HG02885 (cell line): Measurements from ENCODE around the gene CTNNA2.

ENCODE experiments used
- ATAC-seq: cut with Tn5 transposase; IDR thresholded peaks from one replicate; pipeline ENCODE4 v1.9.1; 2021; ENCODE audit warnings: mild to moderate bottlenecking; ENCODE audit not compliant: unreplicated experiment, poor library complexity

CTNNA2 gene

GRCh38 chr2:79780781-79781180, 267.9 kb downstream of the CTNNA2 start:
- no peak for ATAC-seq

GRCh38 chr2:79782576-79783452, 270.0 kb downstream of the CTNNA2 start:
- no peak for ATAC-seq

- no peak for ATAC-seq
Measured at GRCh38 chr2:79788952-79789651, 276.3 kb downstream of the CTNNA2 start.

GRCh38 chr2:79789811-79790210, 277.0 kb downstream of the CTNNA2 start:
- no peak for ATAC-seq

GRCh38 chr2:79792090-79792489, 279.2 kb downstream of the CTNNA2 start:
- ATAC-seq, result no peak

- no peak for ATAC-seq
Measured at GRCh38 chr2:79793006-79793405, 280.2 kb downstream of the CTNNA2 start.

- ATAC-seq, result no peak
Measured at GRCh38 chr2:79796641-79797040, 283.8 kb downstream of the CTNNA2 start.

GRCh38 chr2:79798776-79799175, 285.9 kb downstream of the CTNNA2 start:
- ATAC-seq, result no peak

GRCh38 chr2:79799729-79800128, 286.9 kb downstream of the CTNNA2 start:
- no peak for ATAC-seq

- no peak for ATAC-seq
Measured at GRCh38 chr2:79801082-79801481, 288.2 kb downstream of the CTNNA2 start.

GRCh38 chr2:79817288-79817687, 304.4 kb downstream of the CTNNA2 start:
- no peak for ATAC-seq

GRCh38 chr2:79820281-79820680, 307.4 kb downstream of the CTNNA2 start:
- ATAC-seq, result no peak

- ATAC-seq, result no peak
Measured at GRCh38 chr2:79822136-79822535, 309.3 kb downstream of the CTNNA2 start.

- no peak for ATAC-seq
Measured at GRCh38 chr2:79824086-79824786, 311.4 kb downstream of the CTNNA2 start.

GRCh38 chr2:79827881-79828280, 315.0 kb downstream of the CTNNA2 start:
- no peak for ATAC-seq

- no peak for ATAC-seq
Measured at GRCh38 chr2:79830501-79830900, 317.6 kb downstream of the CTNNA2 start.

- no peak for ATAC-seq
Measured at GRCh38 chr2:79831961-79832360, 319.1 kb downstream of the CTNNA2 start.

GRCh38 chr2:79832511-79833234, 319.8 kb downstream of the CTNNA2 start:
- no peak for ATAC-seq

- no peak for ATAC-seq
Measured at GRCh38 chr2:79833235-79833878, 320.5 kb downstream of the CTNNA2 start.

GRCh38 chr2:79835911-79836310, 323.1 kb downstream of the CTNNA2 start:
- ATAC-seq, result no peak
